K562 (cell line): ENCODE results near the gene BICD1. TPM values are rescaled to one million over a fixed set of nuclear protein-coding genes. Genes with fewer than 3 reads are reported as not detected.
A peak's percentile ranks its signal among the peaks of the same experiment; 100 is the strongest.

Experiments used
- ATAC-seq: fragments of 200-7000 bp; cut with Tn5 transposase; 3 replicates; pipeline ENCODE4 v1.9.1; 2020; ENCODE audit warnings: moderate library complexity
- BruUV-seq: library from RNA; stranded (reverse); fragments of 400-500 nt; replicated peaks from 2 replicates; lab custom pipeline; 2021; lab: Mats Ljungman, UMichigan
- CTCF ChIA-PET: fragments of 300-600 bp; formaldehyde crosslinking; extraction: SDS; loops from one replicate; lab custom pipeline; 2021; ENCODE audit warnings: low intra/inter-chr PET ratio; lab: Yijun Ruan, JAX
- POLR2A ChIA-PET: fragments of 300-600, 350-650 bp; sonication (Branson Sonifier 250); formaldehyde crosslinking; extraction: SDS; loops from one replicate; lab custom pipeline; 2021; ENCODE audit warnings: antibody characterized with exemption, inconsistent platforms; lab: Yijun Ruan, JAX
- DNase-seq, 4 experiments: peaks; one replicate each; pipeline versions ENCODE4 v3.0.0 to v3.0.0-alpha.2; 2011 to 2018; ENCODE audit warnings: low spot score in 3 of 4, mixed read lengths in 3 of 4; ENCODE audit errors: extremely low read depth in 1 of 4
- FAIRE-seq: peaks from 2 replicates; lab custom pipeline; 2011; peaks lifted over from hg19 to GRCh38; lab: Jason Lieb, UNC
- H2AFZ ChIP-seq: 2 replicates; pipeline ENCODE4 v1.6.0; 2011; ENCODE audit warnings: low read depth, low read length, control low read depth, inconsistent platforms
- H3K27ac ChIP-seq: fragments of 200-600 bp; 3 replicates; pipeline ENCODE4 v1.8.0; 2011; ENCODE audit warnings: low read depth, mild to moderate bottlenecking, control low read depth, inconsistent platforms, low read length, moderate library complexity, mixed read lengths; ENCODE audit errors: extremely low read depth
- H3K27me3 ChIP-seq, 2 experiments: fragments of 300-600 bp in 1 of 2; 2 replicates in 1 of 2; 3 replicates in 1 of 2; pipeline versions ENCODE4 v1.6.0 to v1.8.0; 2011; ENCODE audit warnings: inconsistent platforms in 2 of 2, low read length in 2 of 2, mild to moderate bottlenecking in 1 of 2, mixed read lengths in 1 of 2, moderate library complexity in 1 of 2; ENCODE audit not compliant: control insufficient read depth in 2 of 2, insufficient read depth in 2 of 2
- H3K36me3 ChIP-seq: fragments of 300-600 bp; 3 replicates; pipeline ENCODE4 v1.8.0; 2011; ENCODE audit warnings: mild to moderate bottlenecking, low read length, inconsistent platforms; ENCODE audit not compliant: control insufficient read depth, insufficient read depth
- H3K4me1 ChIP-seq, 2 experiments: fragments of 200-600 bp in 1 of 2; replicated peaks in 1 of 2; 2 replicates in 1 of 2; 3 replicates in 1 of 2; pipeline versions ENCODE4 v1.5.1 to v1.8.0; 2011; ENCODE audit warnings: inconsistent platforms in 2 of 2, low read length in 2 of 2, mild to moderate bottlenecking in 1 of 2, mixed read lengths in 1 of 2, moderate library complexity in 1 of 2; ENCODE audit not compliant: control insufficient read depth in 2 of 2, insufficient read depth in 2 of 2
- H3K4me2 ChIP-seq: 2 replicates; pipeline ENCODE4 v1.6.1; 2011; ENCODE audit warnings: low read length, control low read depth, inconsistent platforms, mixed read lengths; ENCODE audit not compliant: insufficient read depth
- H3K4me3 ChIP-seq: fragments of 200-600 bp; sonication (generic), shearing (Covaris generic); 2 replicates; pipeline ENCODE4 v1.5.1; 2016; ENCODE audit warnings: control low read depth, inconsistent platforms
- H3K79me2 ChIP-seq: fragments of 200-600 bp; 3 replicates; pipeline ENCODE4 v1.8.0; 2011; ENCODE audit warnings: low read length, inconsistent platforms; ENCODE audit not compliant: control insufficient read depth, insufficient read depth
- H3K9ac ChIP-seq, 2 experiments: 2 replicates each; pipeline versions ENCODE4 v1.6.0 to v1.6.1; 2011; ENCODE audit warnings: low read depth in 2 of 2, low read length in 2 of 2, control low read depth in 1 of 2, inconsistent platforms in 1 of 2, mild to moderate bottlenecking in 1 of 2, mixed read lengths in 1 of 2; ENCODE audit not compliant: insufficient read depth in 1 of 2
- H3K9me1 ChIP-seq: one replicate; pipeline ENCODE4 v1.6.0; 2011; ENCODE audit warnings: inconsistent platforms, mild to moderate bottlenecking, low read length, moderate library complexity; ENCODE audit not compliant: control insufficient read depth, insufficient read depth
- H3K9me3 ChIP-seq: replicated peaks from 2 replicates; pipeline ENCODE4 v1.5.1; 2011; ENCODE audit warnings: low read depth, low read length, inconsistent platforms; ENCODE audit not compliant: control insufficient read depth, insufficient read depth
- H4K20me1 ChIP-seq: replicated peaks from 2 replicates; pipeline ENCODE4 v1.6.1; 2011; ENCODE audit warnings: low read length, inconsistent platforms, mixed read lengths; ENCODE audit not compliant: control insufficient read depth, insufficient read depth
- BRF1 ChIP-seq: IDR thresholded peaks from 3 replicates; pipeline ENCODE4 v1.6.1; 2011; ENCODE audit warnings: borderline replicate concordance, mild to moderate bottlenecking; ENCODE audit not compliant: insufficient read length; ENCODE audit errors: extremely low read depth
- C11orf30 ChIP-seq: fragments of 450-650 bp; IDR thresholded peaks from 2 replicates; pipeline ENCODE4 v1.6.1; 2016; ENCODE audit warnings: low read depth, mild to moderate bottlenecking
- CBFA2T3 ChIP-seq: fragments of 450-650 bp; IDR thresholded peaks from 2 replicates; pipeline ENCODE4 v1.6.1; 2017
- CBX5 ChIP-seq: IDR thresholded peaks from 2 replicates; pipeline ENCODE4 v1.6.1; 2014; ENCODE audit warnings: low read depth, borderline replicate concordance
- DDX20 ChIP-seq: fragments of 450-650 bp; IDR thresholded peaks from 2 replicates; pipeline ENCODE4 v1.6.1; 2016; ENCODE audit warnings: missing genetic modification characterization, low read depth, mild to moderate bottlenecking, missing compliant biosample characterization, moderate library complexity
- ESRRA ChIP-seq: fragments of 450-650 bp; IDR thresholded peaks from 2 replicates; pipeline ENCODE4 v1.6.1; 2014; ENCODE audit warnings: low read depth, mild to moderate bottlenecking, moderate library complexity, borderline replicate concordance
- FOSL1 ChIP-seq: fragments of 200-800 bp; sonication (Bioruptor generic); conservative IDR thresholded peaks from 2 replicates; pipeline ENCODE4 v1.6.1; 2016; ENCODE audit warnings: missing genetic modification characterization, missing compliant biosample characterization
- GATAD2B ChIP-seq: fragments of 450-650 bp; IDR thresholded peaks from 2 replicates; pipeline ENCODE4 v1.6.1; 2017; ENCODE audit warnings: mild to moderate bottlenecking, borderline replicate concordance
- MAFG ChIP-seq: fragments of 450-650 bp; conservative IDR thresholded peaks from 2 replicates; pipeline ENCODE4 v1.6.1; 2016; ENCODE audit warnings: missing genetic modification characterization, missing compliant biosample characterization
- NBN ChIP-seq: fragments of 450-650 bp; IDR thresholded peaks from 2 replicates; pipeline ENCODE4 v1.6.1; 2016; ENCODE audit warnings: low read depth, mild to moderate bottlenecking
- NR2C2 ChIP-seq, 2 experiments: fragments of 200-800 bp in 1 of 2; sonication (Bioruptor generic) in 1 of 2; sonication (generic) in 1 of 2; formaldehyde crosslinking in 1 of 2; IDR thresholded peaks; 2 replicates each; pipeline versions ENCODE4 v1.6.1 to v1.8.0; 2016 to 2022; ENCODE audit warnings: mild to moderate bottlenecking in 1 of 2, missing compliant biosample characterization in 1 of 2, missing genetic modification characterization in 1 of 2, missing genetic modification reagents in 1 of 2
- PHTF2 ChIP-seq: fragments of 250-450 bp; sonication (Bioruptor Pico); IDR thresholded peaks from 2 replicates; pipeline ENCODE4 v1.5.0; 2021; ENCODE audit warnings: mild to moderate bottlenecking
- RCOR1 ChIP-seq, 2 experiments: IDR thresholded peaks; 2 replicates each; pipeline ENCODE4 v1.6.1; 2012; ENCODE audit warnings: low read depth in 2 of 2, low read length in 2 of 2, borderline replicate concordance in 1 of 2, improper control_type of control experiment in 1 of 2
- SOX6 ChIP-seq: fragments of 450-650 bp; IDR thresholded peaks from 2 replicates; pipeline ENCODE4 v1.6.1; 2014; ENCODE audit warnings: mild to moderate bottlenecking
- TAL1 ChIP-seq: fragments of 450-650 bp; IDR thresholded peaks from 2 replicates; pipeline ENCODE4 v1.6.1; 2016; ENCODE audit warnings: mild to moderate bottlenecking
- TEAD4 ChIP-seq, 2 experiments: sonication (generic) in 1 of 2; formaldehyde crosslinking in 1 of 2; IDR thresholded peaks; 2 replicates each; pipeline versions ENCODE4 v1.6.1 to v1.8.0; 2012 to 2022; ENCODE audit warnings: borderline replicate concordance in 1 of 2, inconsistent platforms in 1 of 2, low read length in 1 of 2, mild to moderate bottlenecking in 1 of 2, missing genetic modification reagents in 1 of 2
- YY1 ChIP-seq, 3 experiments: IDR thresholded peaks; 2 replicates each; pipeline ENCODE4 v1.6.1; 2011; ENCODE audit warnings: low read length in 2 of 3, mild to moderate bottlenecking in 2 of 3, moderate library complexity in 2 of 3, borderline replicate concordance in 1 of 3, control low read depth in 1 of 3, low read depth in 1 of 3; ENCODE audit not compliant: insufficient read depth in 3 of 3, insufficient replicate concordance in 2 of 3, control insufficient read depth in 1 of 3, insufficient read length in 1 of 3; ENCODE audit errors: extremely low read depth in 1 of 3
- ZBTB43 ChIP-seq: sonication (generic); formaldehyde crosslinking; IDR thresholded peaks from 2 replicates; pipeline ENCODE4 v1.8.0; 2023; ENCODE audit warnings: mild to moderate bottlenecking, missing genetic modification reagents
- ZNF197 ChIP-seq: fragments of 200-800 bp; sonication (Bioruptor generic); IDR thresholded peaks from 2 replicates; pipeline ENCODE4 v1.6.1; 2016; ENCODE audit warnings: low read depth, missing genetic modification characterization, missing compliant biosample characterization
- ZNF766 ChIP-seq: fragments of 200-800 bp; sonication (Bioruptor generic); conservative IDR thresholded peaks from 2 replicates; pipeline ENCODE4 v1.6.1; 2016; ENCODE audit warnings: missing genetic modification characterization, missing compliant biosample characterization
- ZNF780A ChIP-seq: fragments of 250-450 bp; sonication (Bioruptor Pico); IDR thresholded peaks from 2 replicates; pipeline ENCODE4 v1.5.0; 2021; ENCODE audit warnings: mild to moderate bottlenecking
- WGBS: fragments of 100-300 bp; shearing (Covaris generic); methylation state at CpG from one replicate; pipeline ENCODE4 v1.1.6; 2016; ENCODE audit warnings: low coverage, mixed read lengths; ENCODE audit not compliant: insufficient coverage; ENCODE audit errors: missing lambda C conversion rate; 5-methylcytosine and 5-hydroxymethylcytosine counted together
- in situ Hi-C: fragments of 300-500 bp; cut with MboI; formaldehyde crosslinking; loops from 4 replicates; pipeline ENCODE4 v1.15.0; 2018; ENCODE audit warnings: inconsistent platforms, mixed read lengths
- intact Hi-C: fragments of 100-400 bp; cut with micrococcal nuclease; formaldehyde crosslinking; loops from 2 replicates; pipeline ENCODE4 v1.14.2; 2022
- polyA plus RNA-seq, 8 experiments: library from polyadenylated mRNA; depleted of rRNA in 4 of 8; stranded (reverse) in 5 of 8; unstranded in 3 of 8; fragments of >200 nt; fragmentation: Nextera tagmentation in 2 of 8; fragmentation: Illumina TruSeq in 1 of 8; extraction: Ambion mirVana in 2 of 8; extraction: Trizol in 1 of 8; gene quantifications; 2 replicates each; pipeline versions ENCODE4 v1.2.1 to v1.2.3, GENCODE V29; 2011 to 2014; ENCODE audit warnings: inconsistent platforms in 1 of 8, missing spikeins in 1 of 8
- total RNA-seq, 7 experiments: library from RNA; depleted of rRNA in 6 of 7; stranded (reverse); fragments of >200 nt in 6 of 7; fragmentation: Illumina TruSeq in 2 of 7; extraction: Trizol in 2 of 7; gene quantifications; 2 replicates each; pipeline versions ENCODE4 v1.2.1 to v1.2.3, GENCODE V29; 2011 to 2021; ENCODE audit warnings: low replicate concordance in 1 of 7

The BICD1 gene
- total and polyA plus RNA-seq, 9 of the 15 experiments (the other 6 are each of a cell fraction or from before 2014, with no cell fraction given), result 3.5 to 21.1 (median 12.5) TPM

DNA sequence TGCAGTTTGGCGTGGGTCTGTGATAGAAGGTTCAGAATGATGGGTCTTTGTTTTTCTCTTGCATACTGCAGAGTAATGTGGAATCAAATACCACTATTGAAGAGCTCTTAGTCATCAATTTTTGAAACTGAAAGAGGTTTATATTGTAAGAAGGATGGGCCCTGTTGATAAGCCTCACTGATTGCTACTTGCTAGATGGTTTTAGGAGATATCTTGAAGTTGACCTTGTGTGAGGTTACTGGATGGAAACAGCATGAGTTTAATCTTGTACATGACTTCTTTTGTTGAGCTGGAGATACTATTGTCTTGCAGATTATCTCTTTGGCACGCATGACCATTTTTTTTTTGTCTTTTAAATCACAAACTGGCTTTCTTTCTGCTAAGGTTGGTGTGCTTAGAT lies 13.8 kb downstream of the BICD1 start:
- no peak overlapping the region for H3K4me3 ChIP-seq
- no peak overlapping the region for H3K27ac ChIP-seq
- BruUV-seq, result no TSS peak
- no peak overlapping the region for H3K9ac ChIP-seq
- 0 out of 3 replicates have a peak, but pooled peaks cover 2% of the 10 kb centered on the region for H3K79me2 ChIP-seq
- no peaks in the 10 kb centered on the region for H3K9me1 ChIP-seq
- H3K9me3 ChIP-seq, result no peaks in the 10 kb centered on the region
- ATAC-seq (no peak), FAIRE-seq (peak; percentile 49), DNase-seq (no peak)
- ChIA-PET CTCF (no interaction called here), POLR2A (interaction anchor here (0.6 to 1.4 kb wide), 2 partner anchors 10 to 169 kb away, joined by 3 to 4 read pairs; no protein-coding TSS in a partner anchor)
- intact Hi-C loops, result no loop called here
- WGBS, result 26% methylated on average over 2 of the region's 2 CpGs
- in situ Hi-C loops, result no loop called here
- H3K4me1 ChIP-seq, result peaks cover 6% of the 10 kb centered on the region in 2 experiments; a peak in 4 of 5 replicates
- H2AFZ ChIP-seq, result no peak overlapping the region
- H4K20me1 ChIP-seq, result no peaks in the 10 kb centered on the region
- no peaks in the 10 kb centered on the region for H3K36me3 ChIP-seq
- H3K4me2 ChIP-seq, result no peak overlapping the region
- no peaks in the 10 kb centered on the region for H3K27me3 ChIP-seq
- TF ChIP-seq C11orf30 (peak; percentile 68), ZBTB43 (CRISPR knock-in tag) (no peak), DDX20 (tag) (no peak), TAL1 (0 out of 2 replicates have a peak, but pooled peaks have one; percentile 16), FOSL1 (peak; percentile 64), PHTF2 (CRISPR knock-in tag) (no peak), ESRRA (peak; percentile 75), CBX5 (no peak), CBFA2T3 (peak; percentile 60), BRF1 (no peak), NBN (no peak), RCOR1 (IDR thresholded peaks at IDR 0.05; ENCODE audit: borderline replicate concordance in 1 of 2, low read depth in 2 of 2, low read length in 2 of 2) (0 out of 4 replicates have a peak, but pooled peaks of 1 of the 2 experiments have one; percentile 49), GATAD2B (0 out of 2 replicates have a peak, but pooled peaks have one; percentile 24), TEAD4 (IDR thresholded peaks at IDR 0.05; ENCODE audit: low read length) (no peak), TEAD4 (CRISPR knock-in tag; IDR thresholded peaks at IDR 0.05; ENCODE audit: borderline replicate concordance) (no peak), YY1 (IDR thresholded peaks at IDR 0.05; ENCODE audit: borderline replicate concordance in 1 of 3, control insufficient read depth in 1 of 3, extremely low read depth in 1 of 3, insufficient read depth in 3 of 3, insufficient read length in 1 of 3, insufficient replicate concordance in 2 of 3, low read depth in 1 of 3, low read length in 2 of 3) (no peak), ZNF780A (CRISPR knock-in tag) (no peak), MAFG (tag) (peak; percentile 86), ZNF197 (CRISPR knock-in tag) (no peak), SOX6 (peak; percentile 93), ZNF766 (CRISPR knock-in tag) (peak; percentile 91), NR2C2 (CRISPR knock-in tag; IDR thresholded peaks at IDR 0.05) (no peak), NR2C2 (tag; IDR thresholded peaks at IDR 0.05) (peak; percentile 37; the same call in 1 of the 2 replicates)
